ENCODE measurements around the gene PPA1.

DNA sequence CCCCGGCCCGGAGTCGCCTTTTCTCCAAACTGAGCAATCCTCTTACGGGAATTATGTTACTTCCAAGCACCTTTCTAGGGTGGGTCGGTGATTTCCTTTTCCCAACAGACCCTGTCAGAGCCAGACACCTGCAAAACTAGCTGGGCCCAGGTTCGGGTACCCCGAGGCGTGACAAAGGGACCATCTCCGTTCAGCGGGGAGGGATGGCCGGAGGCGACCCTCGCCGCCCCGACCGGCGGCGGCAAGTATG, 445 bp downstream of the PPA1 start:
- TF ChIP-seq, protein P1, sequence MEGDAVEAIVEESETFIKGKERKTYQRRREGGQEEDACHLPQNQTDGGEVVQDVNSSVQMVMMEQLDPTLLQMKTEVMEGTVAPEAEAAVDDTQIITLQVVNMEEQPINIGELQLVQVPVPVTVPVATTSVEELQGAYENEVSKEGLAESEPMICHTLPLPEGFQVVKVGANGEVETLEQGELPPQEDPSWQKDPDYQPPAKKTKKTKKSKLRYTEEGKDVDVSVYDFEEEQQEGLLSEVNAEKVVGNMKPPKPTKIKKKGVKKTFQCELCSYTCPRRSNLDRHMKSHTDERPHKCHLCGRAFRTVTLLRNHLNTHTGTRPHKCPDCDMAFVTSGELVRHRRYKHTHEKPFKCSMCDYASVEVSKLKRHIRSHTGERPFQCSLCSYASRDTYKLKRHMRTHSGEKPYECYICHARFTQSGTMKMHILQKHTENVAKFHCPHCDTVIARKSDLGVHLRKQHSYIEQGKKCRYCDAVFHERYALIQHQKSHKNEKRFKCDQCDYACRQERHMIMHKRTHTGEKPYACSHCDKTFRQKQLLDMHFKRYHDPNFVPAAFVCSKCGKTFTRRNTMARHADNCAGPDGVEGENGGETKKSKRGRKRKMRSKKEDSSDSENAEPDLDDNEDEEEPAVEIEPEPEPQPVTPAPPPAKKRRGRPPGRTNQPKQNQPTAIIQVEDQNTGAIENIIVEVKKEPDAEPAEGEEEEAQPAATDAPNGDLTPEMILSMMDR (IDR thresholded peaks at IDR 0.05; ENCODE audit: borderline replicate concordance, extremely low read depth, low read length, poor library complexity, severe bottlenecking) = no peak
- no peak for TF ChIP-seq EZH2 (IDR thresholded peaks at IDR 0.05; ENCODE audit: borderline replicate concordance, low read depth, low read length, severe bottlenecking)
